Measurements from ENCODE around the gene CTDSP1.

The CTDSP1 gene

GRCh38 chr2:218397820-218398436 is 1.7 kb upstream of the CTDSP1 start:
- Histone ChIP-seq H4K91ac (ENCODE audit: low read depth, low read length) (peak overlapping the region; percentile 97), H2BK12ac (ENCODE audit: low read length) (peak overlapping the region; percentile 29), H3K27me3 (ENCODE audit: insufficient read depth, low read length) (no peaks in the 10 kb centered on the region), H3K23ac (ENCODE audit: low read length) (no peak overlapping the region), H4K12ac (ENCODE audit: low read depth, low read length) (peak overlapping the region; percentile 22), H3K36me3 (ENCODE audit: control insufficient read depth in 1 of 2, insufficient read depth in 2 of 2, low read length in 2 of 2) (peaks cover 17% of the 10 kb centered on the region in 2 experiments), H3K9ac (ENCODE audit: low read length) (no peak overlapping the region), H2BK120ac (ENCODE audit: insufficient read depth, low read length, poor library complexity) (peak overlapping the region; percentile 65), H3K4me1 (ENCODE audit: control insufficient read depth in 1 of 2, insufficient read depth in 2 of 2, low read length in 2 of 2) (peaks cover 18 to 26% of the 10 kb centered on the region in 2 experiments), H2BK5ac (ENCODE audit: low read depth, low read length, poor library complexity) (peak overlapping the region; percentile 60), H3K79me2 (ENCODE audit: control insufficient read depth, insufficient read depth, low read length, poor library complexity) (peaks cover 21% of the 10 kb centered on the region), H3K4me2 (ENCODE audit: low read length) (peak overlapping the region; percentile 71), H3K4me3 (ENCODE audit: low read depth, low read length) (no peak overlapping the region), H3K27ac (ENCODE audit: low read depth, low read length) (peak overlapping the region; percentile 86), H2AFZ (ENCODE audit: insufficient read depth, low read length, poor library complexity) (peak overlapping the region; percentile 32), H3K18ac (ENCODE audit: low read length) (peak overlapping the region; percentile 70), H3K14ac (ENCODE audit: low read length) (peak overlapping the region; percentile 49), H2AK5ac (ENCODE audit: low read length) (peak overlapping the region; percentile 35), H3K79me1 (ENCODE audit: low read length) (peaks cover 37% of the 10 kb centered on the region), H3K9me3 (ENCODE audit: insufficient read depth, low read depth, low read length) (no peaks in the 10 kb centered on the region), H3K4ac (ENCODE audit: low read depth, low read length) (peak overlapping the region; percentile 43), H4K8ac (ENCODE audit: low read depth, low read length) (peak overlapping the region; percentile 57)
- WGBS (ENCODE audit: extremely low coverage, insufficient coverage, insufficient read length): no CpG with 5 or more reads among the region's 35 CpGs
- DNase-seq: peak; percentile 99

DNA sequence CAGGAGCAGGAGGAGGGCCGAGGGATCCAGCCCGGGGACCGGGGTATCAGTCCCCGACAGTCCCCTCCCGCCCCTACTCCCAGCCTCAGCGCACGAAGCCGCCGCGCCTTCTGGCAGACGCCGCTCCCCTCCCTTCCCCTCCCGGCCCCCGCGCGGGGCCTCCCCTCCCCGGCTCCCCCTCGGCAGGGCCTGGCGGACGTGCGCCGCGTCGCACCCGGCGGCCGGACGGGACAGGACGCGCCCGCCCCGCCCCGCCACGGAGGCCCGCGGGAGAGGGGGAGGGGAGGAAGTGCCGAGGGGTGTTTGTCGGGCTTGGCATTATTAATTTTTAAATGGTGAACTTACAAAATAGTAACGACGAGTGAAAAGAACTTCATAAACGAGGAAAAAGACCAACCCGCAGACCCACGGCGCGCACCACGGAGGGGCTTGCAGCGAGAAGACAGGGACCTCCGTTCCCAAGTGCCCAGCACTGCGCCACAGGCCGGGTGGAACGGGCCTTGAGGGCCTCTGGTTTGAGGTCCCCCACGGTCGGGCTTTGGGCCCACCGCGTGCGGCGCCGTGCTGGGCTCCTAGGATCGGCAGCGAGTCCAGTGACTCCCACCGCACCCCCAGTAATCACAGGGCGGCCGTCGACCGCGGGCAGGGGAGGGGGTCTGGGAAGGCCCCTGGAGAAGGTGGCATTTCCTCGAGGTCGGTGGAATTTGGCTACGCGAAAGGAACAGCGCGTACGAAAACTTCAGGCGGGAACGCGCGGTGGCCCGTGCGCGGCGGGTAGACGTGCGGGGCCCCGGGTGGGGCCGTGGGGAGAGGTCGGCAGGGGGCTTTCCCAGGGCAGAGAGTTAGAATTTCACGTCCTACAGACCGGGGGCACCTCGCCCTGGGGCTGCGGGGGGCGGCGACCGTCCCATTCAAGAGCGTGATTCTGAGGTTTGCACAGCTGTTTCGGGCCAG is 954 bp upstream of the CTDSP1 start:
- H3K4ac ChIP-seq (ENCODE audit: low read depth, low read length): peak overlapping the region; percentile 63
- DNase-seq: peak; percentile 45 to 69
- peak overlapping the region; percentile 86 for H3K27ac ChIP-seq (ENCODE audit: low read depth, low read length)
- peak overlapping the region; percentile 89 for H2BK12ac ChIP-seq (ENCODE audit: low read length)
- no peaks in the 10 kb centered on the region for H3K9me3 ChIP-seq (ENCODE audit: insufficient read depth, low read depth, low read length)
- peak overlapping the region; percentile 98 for H2BK120ac ChIP-seq (ENCODE audit: insufficient read depth, low read length, poor library complexity)
- H3K27me3 ChIP-seq (ENCODE audit: insufficient read depth, low read length): no peaks in the 10 kb centered on the region
- peak overlapping the region; percentile 49 for H3K9ac ChIP-seq (ENCODE audit: low read length)
- peak overlapping the region; percentile 95 for H2AK5ac ChIP-seq (ENCODE audit: low read length)
- peaks cover 24% of the 10 kb centered on the region in 2 experiments for H3K36me3 ChIP-seq (ENCODE audit: control insufficient read depth in 1 of 2, insufficient read depth in 2 of 2, low read length in 2 of 2)
- H3K23ac ChIP-seq (ENCODE audit: low read length): no peak overlapping the region
- H3K79me1 ChIP-seq (ENCODE audit: low read length): peaks cover 37% of the 10 kb centered on the region
- H2BK5ac ChIP-seq (ENCODE audit: low read depth, low read length, poor library complexity): peak overlapping the region; percentile 89
- peak overlapping the region; percentile 71 for H3K4me2 ChIP-seq (ENCODE audit: low read length)
- peak overlapping the region; percentile 96 for H4K8ac ChIP-seq (ENCODE audit: low read depth, low read length)
- peak overlapping the region; percentile 99 for H4K91ac ChIP-seq (ENCODE audit: low read depth, low read length)
- peak overlapping the region; percentile 95 for H4K12ac ChIP-seq (ENCODE audit: low read depth, low read length)
- H3K4me3 ChIP-seq (ENCODE audit: low read depth, low read length): peak overlapping the region; percentile 65
- H3K18ac ChIP-seq (ENCODE audit: low read length): peak overlapping the region; percentile 97
- peaks cover 18 to 26% of the 10 kb centered on the region in 2 experiments for H3K4me1 ChIP-seq (ENCODE audit: control insufficient read depth in 1 of 2, insufficient read depth in 2 of 2, low read length in 2 of 2)
- H3K14ac ChIP-seq (ENCODE audit: low read length): peak overlapping the region; percentile 96
- WGBS (ENCODE audit: extremely low coverage, insufficient coverage, insufficient read length): no CpG with 5 or more reads among the region's 95 CpGs
- H3K79me2 ChIP-seq (ENCODE audit: control insufficient read depth, insufficient read depth, low read length, poor library complexity): peaks cover 21% of the 10 kb centered on the region
- peak overlapping the region; percentile 91 for H2AFZ ChIP-seq (ENCODE audit: insufficient read depth, low read length, poor library complexity)

GRCh38 chr2:218400167-218400929 is 680 bp downstream of the CTDSP1 start:
- Histone ChIP-seq H3K79me1 (ENCODE audit: low read length) (peaks cover 37% of the 10 kb centered on the region), H4K8ac (ENCODE audit: low read depth, low read length) (peak overlapping the region; percentile 88), H4K12ac (ENCODE audit: low read depth, low read length) (peak overlapping the region; percentile 33), H3K23ac (ENCODE audit: low read length) (no peak overlapping the region), H2BK120ac (ENCODE audit: insufficient read depth, low read length, poor library complexity) (peak overlapping the region; percentile 83), H3K27ac (ENCODE audit: low read depth, low read length) (peak overlapping the region; percentile 75), H3K9ac (ENCODE audit: low read length) (peak overlapping the region; percentile 80), H3K79me2 (ENCODE audit: control insufficient read depth, insufficient read depth, low read length, poor library complexity) (peaks cover 21% of the 10 kb centered on the region), H3K9me3 (ENCODE audit: insufficient read depth, low read depth, low read length) (no peaks in the 10 kb centered on the region), H3K27me3 (ENCODE audit: insufficient read depth, low read length) (no peaks in the 10 kb centered on the region), H3K14ac (ENCODE audit: low read length) (peak overlapping the region; percentile 98), H3K4ac (ENCODE audit: low read depth, low read length) (peak overlapping the region; percentile 61), H2AK5ac (ENCODE audit: low read length) (peak overlapping the region; percentile 96), H3K4me3 (ENCODE audit: low read depth, low read length) (peak overlapping the region; percentile 73), H4K91ac (ENCODE audit: low read depth, low read length) (peak overlapping the region; percentile 92), H3K36me3 (ENCODE audit: control insufficient read depth in 1 of 2, insufficient read depth in 2 of 2, low read length in 2 of 2) (peaks cover 35 to 36% of the 10 kb centered on the region in 2 experiments), H3K18ac (ENCODE audit: low read length) (peak overlapping the region; percentile 93), H3K4me1 (ENCODE audit: control insufficient read depth in 1 of 2, insufficient read depth in 2 of 2, low read length in 2 of 2) (peaks cover 20 to 28% of the 10 kb centered on the region in 2 experiments), H2BK12ac (ENCODE audit: low read length) (peak overlapping the region; percentile 53), H3K4me2 (ENCODE audit: low read length) (peak overlapping the region; percentile 87), H2AFZ (ENCODE audit: insufficient read depth, low read length, poor library complexity) (peak overlapping the region; percentile 24), H2BK5ac (ENCODE audit: low read depth, low read length, poor library complexity) (peak overlapping the region; percentile 78)
- WGBS (ENCODE audit: extremely low coverage, insufficient coverage, insufficient read length): no CpG with 5 or more reads among the region's 63 CpGs
- peak in 1 of 2 donors; percentile 31 for DNase-seq

Measured in trophoblast cell (in vitro differentiated cells and primary cell).